H1 (cell line): ENCODE measurements around the gene STKLD1.

Source experiments
- ATF2 ChIP-seq: IDR thresholded peaks from 2 replicates; pipeline ENCODE4 v1.6.1; 2012; ENCODE audit warnings: low read length, inconsistent platforms
- CHD2 ChIP-seq: IDR thresholded peaks from 2 replicates; pipeline ENCODE4 v1.6.1; 2012; ENCODE audit warnings: low read length, improper control_type of control experiment
- CTCF ChIP-seq, 3 experiments: IDR thresholded peaks; 1 replicate in 2 of 3; 2 replicates in 1 of 3; pipeline versions ENCODE4 v1.5.1 to v1.6.1; 2011; ENCODE audit warnings: low read length in 3 of 3, mild to moderate bottlenecking in 3 of 3, inconsistent platforms in 2 of 3, low read depth in 1 of 3, moderate library complexity in 1 of 3; ENCODE audit not compliant: insufficient read depth in 1 of 3; ENCODE audit errors: control extremely low read depth in 1 of 3
- JUN ChIP-seq: IDR thresholded peaks from 2 replicates; pipeline ENCODE4 v1.6.1; 2011; ENCODE audit warnings: low read depth, mild to moderate bottlenecking, improper control_type of control experiment, low read length
- POLR2A ChIP-seq, 2 experiments: IDR thresholded peaks; 1 replicate in 1 of 2; 2 replicates in 1 of 2; pipeline ENCODE4 v1.6.1; 2011; ENCODE audit warnings: low read depth in 2 of 2, low read length in 2 of 2, mild to moderate bottlenecking in 2 of 2; ENCODE audit errors: control extremely low read depth in 1 of 2
- POLR2AphosphoS5 ChIP-seq: IDR thresholded peaks from 2 replicates; pipeline ENCODE4 v1.6.1; 2011; ENCODE audit warnings: low read depth, low read length
- SUZ12 ChIP-seq: fragments of 200-600 bp; sonication (generic); IDR thresholded peaks from 2 replicates; pipeline ENCODE4 v1.6.1; 2012; ENCODE audit warnings: mild to moderate bottlenecking, inconsistent platforms, low read length, moderate library complexity, mixed read lengths

- TF ChIP-seq ATF2 (no peak), SUZ12 (no peak), CTCF (IDR thresholded peaks at IDR 0.05; ENCODE audit: control extremely low read depth in 1 of 3, insufficient read depth in 1 of 3, low read depth in 1 of 3, low read length in 3 of 3) (no peak), POLR2A (IDR thresholded peaks at IDR 0.05; ENCODE audit: control extremely low read depth in 1 of 2, low read depth in 2 of 2, low read length in 2 of 2) (no peak), CHD2 (no peak), POLR2AphosphoS5 (no peak), JUN (no peak)
Observed at GRCh38 chr9:133340256-133340655, 35.9 kb upstream of the STKLD1 start.
